Measurements from ENCODE around the gene POP7.

DNA sequence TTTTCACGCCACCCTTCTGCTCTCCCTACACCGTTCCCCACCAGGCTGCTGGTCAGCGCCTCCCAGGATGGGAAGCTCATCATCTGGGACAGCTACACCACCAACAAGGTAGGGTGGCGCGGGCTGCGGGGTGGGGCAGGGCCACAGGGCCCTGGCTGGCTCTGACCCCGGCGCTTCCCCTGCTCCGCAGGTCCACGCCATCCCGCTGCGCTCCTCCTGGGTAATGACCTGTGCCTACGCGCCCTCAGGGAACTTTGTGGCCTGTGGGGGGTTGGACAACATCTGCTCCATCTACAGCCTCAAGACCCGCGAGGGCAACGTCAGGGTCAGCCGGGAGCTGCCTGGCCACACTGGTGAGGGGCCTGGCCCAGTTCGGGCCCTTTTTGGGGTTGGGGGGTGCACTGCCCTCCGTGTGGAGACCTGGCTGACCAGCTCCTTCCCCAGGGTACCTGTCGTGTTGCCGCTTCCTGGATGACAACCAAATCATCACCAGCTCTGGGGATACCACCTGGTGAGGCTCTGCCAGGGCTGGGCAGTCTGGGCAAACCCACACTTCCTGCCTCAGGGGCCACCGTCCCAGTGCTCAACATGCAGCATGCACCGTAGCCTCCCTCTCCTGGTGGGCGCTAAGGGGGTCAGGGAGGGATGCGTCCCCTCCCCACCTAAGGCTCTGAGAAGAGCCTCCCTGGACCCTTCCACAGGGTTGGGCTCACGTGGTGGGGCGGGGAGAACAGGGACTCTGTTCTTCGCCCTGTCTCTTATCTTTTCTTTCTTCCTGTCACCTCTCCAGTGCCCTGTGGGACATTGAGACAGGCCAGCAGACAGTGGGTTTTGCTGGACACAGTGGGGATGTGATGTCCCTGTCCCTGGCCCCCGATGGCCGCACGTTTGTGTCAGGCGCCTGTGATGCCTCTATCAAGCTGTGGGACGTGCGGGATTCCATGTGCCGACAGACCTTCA, 28.3 kb upstream of the POP7 start:
- TF ChIP-seq, protein P1, sequence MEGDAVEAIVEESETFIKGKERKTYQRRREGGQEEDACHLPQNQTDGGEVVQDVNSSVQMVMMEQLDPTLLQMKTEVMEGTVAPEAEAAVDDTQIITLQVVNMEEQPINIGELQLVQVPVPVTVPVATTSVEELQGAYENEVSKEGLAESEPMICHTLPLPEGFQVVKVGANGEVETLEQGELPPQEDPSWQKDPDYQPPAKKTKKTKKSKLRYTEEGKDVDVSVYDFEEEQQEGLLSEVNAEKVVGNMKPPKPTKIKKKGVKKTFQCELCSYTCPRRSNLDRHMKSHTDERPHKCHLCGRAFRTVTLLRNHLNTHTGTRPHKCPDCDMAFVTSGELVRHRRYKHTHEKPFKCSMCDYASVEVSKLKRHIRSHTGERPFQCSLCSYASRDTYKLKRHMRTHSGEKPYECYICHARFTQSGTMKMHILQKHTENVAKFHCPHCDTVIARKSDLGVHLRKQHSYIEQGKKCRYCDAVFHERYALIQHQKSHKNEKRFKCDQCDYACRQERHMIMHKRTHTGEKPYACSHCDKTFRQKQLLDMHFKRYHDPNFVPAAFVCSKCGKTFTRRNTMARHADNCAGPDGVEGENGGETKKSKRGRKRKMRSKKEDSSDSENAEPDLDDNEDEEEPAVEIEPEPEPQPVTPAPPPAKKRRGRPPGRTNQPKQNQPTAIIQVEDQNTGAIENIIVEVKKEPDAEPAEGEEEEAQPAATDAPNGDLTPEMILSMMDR (IDR thresholded peaks at IDR 0.05): no peak
- TF ChIP-seq POLR2A (IDR thresholded peaks at IDR 0.05): no peak
